ENCODE results near the gene AKT3. TPM values are rescaled to one million over a fixed set of nuclear protein-coding genes. Genes with fewer than 3 reads are reported as not detected.
A peak's percentile ranks its signal among the peaks of the same experiment; 100 is the strongest.
"Not testable (repeated sequence)": the region's sequence is repeated elsewhere in the genome, so short reads cannot be mapped to it uniquely, and the experiment has no call there.

Gene AKT3
- total RNA-seq, 1 donor = 13.7 TPM

- peak in 1 of 3 donors; percentile 6 for DNase-seq (ENCODE audit: low read depth in 2 of 3, low spot score in 2 of 3)
These were observed 137.1 kb downstream of the AKT3 start for GRCh38 chr1:243712941-243713340.

- no peak for DNase-seq (ENCODE audit: low read depth in 2 of 3, low spot score in 2 of 3)
These were observed 137.8 kb downstream of the AKT3 start for GRCh38 chr1:243712242-243712641.

GRCh38 chr1:243710467-243710866, 139.6 kb downstream of the AKT3 start:
- DNase-seq (ENCODE audit: low read depth in 2 of 3, low spot score in 2 of 3) = peak in 1 of 3 donors; percentile 15

GRCh38 chr1:243708210-243708609, 141.8 kb downstream of the AKT3 start:
- DNase-seq (ENCODE audit: low read depth in 2 of 3, low spot score in 2 of 3) = peak in 2 of 3 donors; percentile 19 to 26

GRCh38 chr1:243706563-243706962, 143.5 kb downstream of the AKT3 start:
- no peak for DNase-seq (ENCODE audit: low read depth in 2 of 3, low spot score in 2 of 3)

- no peak for DNase-seq (ENCODE audit: low read depth in 2 of 3, low spot score in 2 of 3)
These were observed 144.5 kb downstream of the AKT3 start for GRCh38 chr1:243705585-243705984.

- no peak for DNase-seq (ENCODE audit: low read depth in 2 of 3, low spot score in 2 of 3)
These were observed 148.2 kb downstream of the AKT3 start for GRCh38 chr1:243701872-243702271.

GRCh38 chr1:243693800-243694199, 156.2 kb downstream of the AKT3 start:
- no peak for DNase-seq (ENCODE audit: low read depth in 2 of 3, low spot score in 2 of 3)

GRCh38 chr1:243686159-243686558, 163.9 kb downstream of the AKT3 start:
- DNase-seq (ENCODE audit: low read depth in 2 of 3, low spot score in 2 of 3) = no peak

- DNase-seq (ENCODE audit: low read depth in 2 of 3, low spot score in 2 of 3) = no peak
These were observed 169.2 kb downstream of the AKT3 start for GRCh38 chr1:243680860-243681259.

GRCh38 chr1:243672539-243673074, 177.4 kb downstream of the AKT3 start:
- DNase-seq (ENCODE audit: low read depth in 2 of 3, low spot score in 2 of 3) = no peak

GRCh38 chr1:243667591-243667990, 182.5 kb downstream of the AKT3 start:
- no peak for DNase-seq (ENCODE audit: low read depth in 2 of 3, low spot score in 2 of 3)

- no peak for DNase-seq (ENCODE audit: low read depth in 2 of 3, low spot score in 2 of 3)
These were observed 182.9 kb downstream of the AKT3 start for GRCh38 chr1:243667133-243667532.

GRCh38 chr1:243663651-243664050, 186.4 kb downstream of the AKT3 start:
- peak in 2 of 3 donors; percentile 4 to 59 for DNase-seq (ENCODE audit: low read depth in 2 of 3, low spot score in 2 of 3)

- DNase-seq (ENCODE audit: low read depth in 2 of 3, low spot score in 2 of 3) = not testable (repeated sequence)
These were observed 187.9 kb downstream of the AKT3 start for GRCh38 chr1:243662169-243662568.

GRCh38 chr1:243658594-243659105, 191.4 kb downstream of the AKT3 start:
- peak in 1 of 3 donors; percentile 2 for DNase-seq (ENCODE audit: low read depth in 2 of 3, low spot score in 2 of 3)

GRCh38 chr1:243657793-243658192, 192.2 kb downstream of the AKT3 start:
- DNase-seq (ENCODE audit: low read depth in 2 of 3, low spot score in 2 of 3) = no peak

- not testable (repeated sequence) for DNase-seq (ENCODE audit: low read depth in 2 of 3, low spot score in 2 of 3)
These were observed 200.5 kb downstream of the AKT3 start for GRCh38 chr1:243649530-243649929.

GRCh38 chr1:243646841-243647240, 203.2 kb downstream of the AKT3 start:
- DNase-seq (ENCODE audit: low read depth in 2 of 3, low spot score in 2 of 3) = no peak

- no peak for DNase-seq (ENCODE audit: low read depth in 2 of 3, low spot score in 2 of 3)
These were observed 204.8 kb downstream of the AKT3 start for GRCh38 chr1:243645281-243645680.

GRCh38 chr1:243642936-243643335, 207.1 kb downstream of the AKT3 start:
- DNase-seq (ENCODE audit: low read depth in 2 of 3, low spot score in 2 of 3) = no peak

GRCh38 chr1:243639027-243639658, 210.9 kb downstream of the AKT3 start:
- peak in 1 of 3 donors; percentile 13 for DNase-seq (ENCODE audit: low read depth in 2 of 3, low spot score in 2 of 3)

Measured in hematopoietic multipotent progenitor cell (in vitro differentiated cells).